Activated CD8-positive, alpha-beta memory T cell treated with anti-CD3 and anti-CD28 coated beads, Interleukin-2, amount 50 U/mL, for 1 hour (primary cell): ENCODE results near the gene KIF22.
"Not testable (repeated sequence)": the region's sequence is repeated elsewhere in the genome, so short reads cannot be mapped to it uniquely, and the experiment has no call there.

ENCODE experiments used
- DNase-seq: peaks from one replicate; pipeline ENCODE4 v3.0.0-alpha.2; 2020; ENCODE audit errors: extremely low read depth

Gene KIF22

DNA sequence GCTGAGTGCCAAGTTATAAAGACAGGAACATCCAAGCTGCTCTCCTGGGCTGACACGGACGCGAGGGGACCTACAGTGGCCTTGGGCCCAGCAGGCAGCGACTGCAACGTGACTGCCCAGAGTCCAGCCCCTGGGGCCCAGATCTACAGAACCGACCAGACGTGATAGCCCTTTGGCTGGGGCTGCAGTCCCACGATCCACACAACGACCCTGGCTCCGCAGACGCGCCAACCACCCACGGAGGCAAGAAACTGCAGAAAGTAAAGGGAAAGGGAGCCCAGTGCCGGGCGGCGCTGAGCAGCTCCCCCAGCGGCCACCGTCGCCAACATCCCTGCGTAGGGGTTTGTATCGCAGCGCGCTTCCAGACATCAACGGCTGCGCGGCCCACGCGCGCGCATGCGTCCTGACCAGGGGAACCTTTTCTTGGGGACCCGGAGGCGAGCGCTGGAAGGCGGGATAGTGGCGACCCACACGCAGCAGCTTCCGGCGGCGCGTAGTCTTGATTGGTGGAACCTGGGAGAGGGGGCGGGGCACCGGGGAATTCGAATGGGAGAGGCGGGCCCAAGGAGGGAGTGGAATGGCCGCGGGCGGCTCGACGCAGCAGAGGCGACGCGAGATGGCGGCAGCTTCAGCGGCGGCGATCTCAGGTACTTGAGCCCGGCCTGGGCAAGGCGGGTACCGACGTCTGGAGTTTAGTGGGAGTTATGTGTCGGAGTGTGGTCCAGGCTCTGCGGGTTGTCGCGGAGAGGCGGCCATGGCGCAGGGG, at the start of gene KIF22:
KIF22 (plus strand) TSS at position 569 of the 766 bp plus-strand sequence; CDS start at position 578, 9 bp downstream.
- DNase-seq = peak; percentile 99

DNA sequence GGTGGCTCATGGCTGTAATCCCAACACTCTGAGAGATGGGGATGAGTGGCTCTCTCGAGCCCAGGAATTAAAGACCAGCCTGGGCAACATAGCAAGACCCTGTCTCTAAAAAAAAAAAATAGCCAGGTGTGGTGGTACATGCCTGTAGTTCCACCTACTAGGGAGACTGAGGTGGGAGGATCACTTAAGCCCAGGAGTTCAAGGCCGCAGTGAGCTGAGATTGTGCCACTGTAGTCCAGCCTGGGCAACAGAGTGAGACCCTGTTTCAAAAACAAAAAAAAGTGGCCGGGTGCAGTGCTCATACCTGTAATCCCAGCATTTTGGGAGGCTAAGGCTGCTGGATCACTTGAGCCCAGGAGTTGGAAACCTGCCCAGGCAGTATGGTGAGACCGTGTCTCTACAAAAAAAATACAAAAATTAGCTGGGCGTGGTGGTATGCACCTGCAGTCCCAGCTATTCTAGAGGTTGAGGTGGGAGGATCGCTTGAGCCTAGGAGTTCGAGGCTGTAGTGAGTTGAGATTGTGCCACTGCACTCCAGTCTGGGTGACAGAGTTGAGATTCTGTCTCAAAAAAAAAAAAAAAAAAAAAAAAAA, 47.8 kb upstream of the KIF22 start:
- no peak for DNase-seq

DNA sequence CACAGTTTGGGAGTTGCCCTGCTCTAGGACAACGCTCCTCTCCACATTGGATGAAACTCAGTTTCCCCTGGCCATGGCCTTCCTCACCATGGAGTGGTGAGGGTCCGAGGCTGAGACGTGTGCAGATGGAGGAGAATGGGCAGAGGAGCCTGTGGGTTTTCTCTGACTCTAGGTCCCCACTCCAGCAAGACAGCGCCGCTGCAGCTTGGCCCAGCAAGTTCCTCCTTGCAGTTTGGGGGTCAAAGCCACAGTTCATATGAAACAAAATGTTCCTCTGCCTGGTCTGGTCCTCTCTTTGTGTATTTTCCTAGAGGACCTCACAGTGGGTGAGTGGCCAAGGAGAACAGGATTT, 47.1 kb upstream of the KIF22 start:
- no peak for DNase-seq

DNA sequence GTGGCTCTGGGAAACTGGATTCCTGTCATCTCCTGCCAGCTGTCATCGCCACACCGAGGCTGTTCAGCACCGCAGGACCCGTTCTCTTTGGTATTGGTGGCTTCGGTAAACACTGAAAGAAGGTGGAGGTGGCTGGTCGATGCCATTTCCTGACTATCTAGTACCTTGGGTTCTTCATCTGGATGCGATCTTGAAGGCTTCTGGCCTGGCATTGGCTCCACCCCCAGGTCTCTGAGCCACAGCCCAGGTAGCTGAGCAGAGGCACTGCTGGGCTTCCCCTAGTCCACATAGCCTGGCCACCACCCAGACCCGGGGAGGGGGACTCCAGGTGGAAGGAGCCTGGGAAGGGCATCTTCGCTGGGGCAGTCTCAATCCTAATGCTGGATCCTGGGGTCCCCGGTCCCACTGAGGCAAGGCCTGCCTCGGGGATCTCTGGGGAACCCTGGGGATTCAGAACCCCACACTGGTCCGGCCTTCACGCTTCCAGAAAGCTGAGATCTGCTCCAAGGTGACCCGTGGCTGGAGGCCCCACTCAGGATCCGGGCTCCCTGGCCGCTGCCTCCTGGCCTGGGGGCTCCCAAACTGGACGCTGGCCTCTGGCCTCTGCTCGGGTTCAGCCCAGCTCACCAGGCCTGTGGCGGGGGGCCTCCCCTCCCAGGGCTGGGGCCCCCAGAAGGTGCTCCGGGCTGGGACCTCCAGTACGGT, 46.6 kb upstream of the KIF22 start:
- no peak for DNase-seq

DNA sequence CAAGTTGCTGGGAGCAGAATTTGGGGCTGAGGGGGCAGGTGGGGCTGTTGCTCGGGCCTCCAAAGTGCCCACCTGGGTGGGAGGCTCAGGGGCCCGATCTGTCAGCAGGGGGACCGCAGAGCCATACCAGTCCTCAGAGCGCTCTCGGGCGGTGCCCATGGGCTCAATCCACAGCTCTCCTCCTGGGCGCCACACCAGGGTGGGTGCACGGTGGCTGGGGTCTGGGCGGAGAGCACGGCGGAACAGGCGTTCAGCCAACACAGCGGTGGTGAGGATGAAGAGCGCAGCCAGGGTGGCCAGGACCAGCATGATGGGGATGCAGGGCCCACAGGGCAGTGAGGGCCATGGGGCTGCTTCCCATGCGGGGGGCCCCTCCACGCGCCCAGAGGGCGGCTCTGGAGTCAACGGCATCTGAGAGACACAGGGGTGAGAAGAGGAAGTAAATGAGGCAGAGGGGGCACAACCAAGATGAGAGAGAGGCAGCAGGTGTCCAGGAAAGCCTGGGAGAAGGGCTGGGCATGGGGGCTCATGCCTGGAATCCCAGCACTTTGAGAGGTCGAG, 45.9 kb upstream of the KIF22 start:
- no peak for DNase-seq

DNA sequence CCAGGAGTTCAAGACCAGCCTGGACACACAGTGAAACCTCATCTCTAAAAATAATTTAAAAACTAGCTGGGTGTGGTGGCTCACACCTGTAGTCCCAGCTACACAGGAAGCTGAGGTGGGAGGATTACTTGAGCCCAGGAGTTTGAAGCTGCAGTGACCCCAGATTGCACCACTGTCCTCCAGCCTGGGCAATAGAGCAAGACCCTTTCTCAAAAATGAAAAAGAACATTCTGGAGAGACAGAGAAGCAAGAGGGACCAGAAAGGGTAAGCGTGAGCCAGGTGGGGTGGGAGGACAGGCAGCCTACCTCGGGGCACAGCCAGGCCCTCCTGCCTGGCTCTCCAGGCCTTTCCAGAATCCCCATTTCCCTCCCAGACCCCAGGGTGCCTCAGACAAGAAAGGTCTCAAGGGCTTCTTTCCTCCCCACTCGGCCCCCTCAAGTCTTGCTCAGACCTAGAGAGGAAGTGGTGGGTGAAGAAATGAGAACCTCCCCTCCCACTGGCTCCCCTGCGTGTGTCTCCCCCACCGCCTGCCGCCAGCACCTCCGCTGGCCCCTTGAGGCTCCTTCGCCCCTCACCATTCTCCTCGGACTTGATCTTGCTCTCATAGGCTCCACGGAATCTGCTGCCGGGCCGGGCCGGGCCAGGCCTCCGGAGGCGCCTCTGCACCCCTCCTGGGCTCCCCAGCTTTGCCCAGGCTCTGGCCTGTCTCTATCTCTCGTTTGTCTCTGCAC, 45.3 kb upstream of the KIF22 start:
- no peak for DNase-seq

DNA sequence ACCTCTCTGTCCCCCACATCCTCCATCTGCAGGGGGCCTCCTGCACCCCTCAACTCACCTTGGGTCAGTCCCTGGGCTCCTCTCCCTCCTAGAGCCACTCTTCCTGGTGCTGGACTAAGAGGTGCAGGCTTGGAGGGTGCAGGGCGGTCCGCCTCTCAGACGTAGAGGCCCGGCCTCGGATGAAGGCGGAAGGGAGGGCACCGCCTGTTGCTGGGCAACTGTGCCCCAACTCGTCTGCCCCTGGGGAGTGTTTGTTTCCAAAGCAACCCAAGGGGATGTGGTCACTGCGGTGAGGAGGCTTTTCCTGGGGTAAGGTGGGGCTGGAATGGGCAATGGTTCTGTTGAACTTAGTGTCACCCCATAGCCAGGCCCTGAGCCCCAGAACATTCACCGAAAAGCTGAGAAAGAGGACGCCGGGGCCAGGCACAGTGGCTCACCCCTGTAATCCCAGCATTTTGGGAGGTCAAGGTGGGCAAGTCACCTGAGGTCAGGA, 44.7 kb upstream of the KIF22 start, which contains the start of gene C16orf54:
C16orf54 (minus strand) TSS at position 138 of the 493 bp plus-strand sequence. CDS start 1,039 bp downstream, outside the sequence.
- peak; percentile 93 for DNase-seq

DNA sequence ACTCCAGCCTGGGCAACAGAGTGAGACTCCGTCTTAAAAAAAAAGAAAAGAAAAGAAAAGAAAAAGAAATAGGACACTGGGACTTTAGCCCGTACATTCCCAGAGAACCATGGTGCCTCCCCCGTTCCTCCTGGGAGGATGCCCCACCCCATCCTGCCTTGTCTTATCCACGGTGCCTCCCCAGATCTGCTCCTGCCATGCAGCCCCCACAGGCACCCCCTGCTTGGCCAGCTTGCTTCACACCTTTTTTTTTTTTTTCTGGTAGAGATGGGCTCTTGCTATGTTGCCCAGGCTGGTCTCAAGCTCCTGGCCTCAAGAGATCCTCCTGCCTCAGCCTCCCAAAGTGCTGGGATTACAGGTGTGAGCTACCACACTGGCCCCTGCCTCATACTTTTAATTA, 44.0 kb upstream of the KIF22 start:
- DNase-seq = not testable (repeated sequence)

DNA sequence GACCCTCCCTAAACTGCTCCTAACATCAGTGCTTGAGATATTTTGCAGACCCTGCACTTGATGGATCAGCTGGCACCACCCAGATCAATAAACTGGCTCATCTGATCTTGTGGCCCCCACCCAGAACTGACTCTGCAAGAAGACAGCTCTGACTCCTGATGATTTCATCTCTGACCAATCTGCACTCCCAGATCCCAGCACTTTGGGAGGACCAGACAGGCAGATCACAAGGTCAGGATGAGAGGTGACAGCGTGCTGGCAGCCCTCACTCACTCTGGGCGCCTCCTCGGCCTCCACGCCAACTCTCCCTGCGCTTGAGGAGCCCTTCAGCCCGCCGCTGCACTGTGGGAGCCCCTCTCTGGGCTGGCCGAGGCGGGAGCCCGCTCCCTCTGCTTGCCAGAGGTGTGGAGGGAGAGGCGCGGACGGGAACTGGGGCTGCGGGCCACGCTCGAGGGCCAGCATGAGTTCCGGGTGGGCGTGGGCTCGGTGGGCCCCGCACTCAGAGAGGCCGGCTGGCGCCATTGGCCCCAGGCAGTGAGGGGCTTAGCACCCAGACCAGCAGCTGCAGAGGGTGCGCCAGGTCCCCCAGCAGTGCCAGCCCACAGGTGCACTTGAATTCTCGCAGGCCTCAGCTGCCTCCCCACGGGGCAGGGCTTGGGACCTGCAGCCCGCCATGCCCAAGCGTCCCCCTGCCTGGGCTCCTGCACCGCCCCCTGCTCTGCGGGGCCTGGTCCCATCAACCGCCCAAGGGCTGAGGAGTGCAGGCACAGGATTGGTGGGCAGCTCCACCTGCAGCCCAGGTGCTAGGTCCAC, 42.4 kb upstream of the KIF22 start:
- no peak for DNase-seq

DNA sequence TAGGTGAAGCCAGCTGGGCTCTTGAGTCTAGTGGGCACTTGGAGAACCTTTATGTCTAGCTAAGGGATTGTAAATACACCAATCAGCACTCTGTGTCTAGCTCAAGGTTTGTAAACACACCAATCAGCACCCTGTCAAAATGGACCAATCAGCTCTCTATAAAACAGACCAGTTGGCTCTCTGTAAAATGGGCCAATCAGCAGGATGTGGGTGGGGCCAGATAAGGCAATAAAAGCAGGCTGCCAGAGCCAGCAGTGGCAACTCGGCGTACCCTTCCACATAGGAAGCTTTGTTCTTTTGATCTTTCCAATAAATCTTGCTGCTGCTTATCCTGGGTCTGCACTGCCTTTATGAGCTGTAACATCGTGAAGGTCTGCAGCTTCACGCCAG, 41.8 kb upstream of the KIF22 start:
- DNase-seq = not testable (repeated sequence)

DNA sequence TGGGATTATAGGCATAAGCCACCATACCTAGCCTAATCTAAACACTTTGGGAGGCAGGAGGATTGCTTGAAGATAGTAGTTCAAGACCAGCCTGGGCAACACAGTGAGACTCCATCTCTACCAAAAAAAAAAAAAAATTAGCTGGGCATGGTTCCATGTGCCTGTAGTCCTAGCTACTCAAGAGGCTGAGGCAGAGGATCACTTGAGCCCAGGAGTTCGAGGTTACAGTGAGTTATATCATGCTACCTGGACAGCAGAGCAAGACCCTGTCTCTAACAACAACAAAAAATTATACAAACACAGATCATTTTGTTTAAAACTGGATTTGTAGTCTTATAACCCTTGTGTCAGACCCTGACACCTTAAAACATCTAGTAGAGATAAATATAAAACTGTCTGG, 37.0 kb upstream of the KIF22 start:
- DNase-seq = no peak

DNA sequence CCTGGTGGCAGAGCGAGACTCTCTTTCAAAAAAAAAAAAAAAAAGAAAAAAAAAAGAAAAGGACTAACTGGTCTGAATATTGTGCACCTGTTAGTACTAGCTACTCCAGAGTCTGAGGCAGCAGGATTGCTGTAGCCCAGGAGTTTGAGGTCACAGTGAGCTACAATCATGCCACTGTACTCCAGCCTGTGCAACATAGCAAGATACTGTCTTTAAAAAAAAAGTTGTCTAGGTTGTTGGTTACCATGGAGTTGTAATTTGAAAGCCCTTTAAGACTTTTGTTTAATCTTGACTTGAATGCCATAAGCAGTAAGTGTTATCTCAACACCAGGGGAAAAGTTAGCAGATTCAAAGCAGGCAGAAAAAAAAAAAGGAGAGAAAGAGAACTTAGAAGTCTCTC, 33.9 kb upstream of the KIF22 start:
- DNase-seq = no peak

DNA sequence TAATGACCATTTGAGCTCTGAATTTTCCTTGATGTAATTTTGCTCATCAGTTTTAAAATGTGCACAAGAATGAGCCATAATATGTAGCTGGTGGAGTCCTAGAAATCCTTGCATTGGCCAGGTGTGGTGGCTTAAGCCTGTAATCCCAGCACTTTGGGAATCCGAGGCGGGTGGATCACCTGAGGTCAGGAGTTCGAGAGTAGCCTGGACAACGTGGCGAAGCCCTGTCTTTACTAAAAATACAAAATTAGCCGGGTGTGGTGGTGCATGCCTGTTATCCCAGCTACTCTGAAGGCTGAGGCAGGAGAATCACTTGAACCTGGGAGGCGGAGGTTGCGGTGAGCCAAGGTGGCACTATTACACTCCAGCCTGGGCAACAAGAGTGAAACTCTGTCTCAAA, 33.5 kb upstream of the KIF22 start:
- not testable (repeated sequence) for DNase-seq

DNA sequence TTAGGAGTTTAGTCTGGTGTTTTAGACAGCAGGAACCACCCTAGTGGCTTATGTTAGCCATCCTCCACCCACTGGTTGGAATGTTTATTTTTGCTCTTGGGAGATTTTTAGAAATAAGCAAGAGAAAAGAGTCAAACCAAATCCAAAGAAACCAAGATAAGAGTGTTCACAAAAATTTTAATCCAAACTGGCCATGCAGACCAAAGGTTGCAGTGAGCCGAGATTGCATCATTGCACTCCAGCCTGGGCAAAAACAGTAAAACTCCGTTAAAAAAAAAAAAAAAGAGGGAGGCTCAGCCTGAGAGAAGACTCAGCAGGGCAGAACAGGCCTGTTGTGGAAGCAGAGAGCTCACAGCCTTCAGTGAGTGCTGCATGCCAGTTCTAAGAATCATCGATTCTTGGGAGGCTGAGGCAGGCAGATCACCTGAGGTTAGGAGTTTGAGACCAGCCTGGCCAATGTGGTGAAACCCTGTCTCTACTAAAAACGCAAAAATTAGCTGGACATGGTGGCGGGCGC, 32.5 kb upstream of the KIF22 start:
- no peak for DNase-seq

DNA sequence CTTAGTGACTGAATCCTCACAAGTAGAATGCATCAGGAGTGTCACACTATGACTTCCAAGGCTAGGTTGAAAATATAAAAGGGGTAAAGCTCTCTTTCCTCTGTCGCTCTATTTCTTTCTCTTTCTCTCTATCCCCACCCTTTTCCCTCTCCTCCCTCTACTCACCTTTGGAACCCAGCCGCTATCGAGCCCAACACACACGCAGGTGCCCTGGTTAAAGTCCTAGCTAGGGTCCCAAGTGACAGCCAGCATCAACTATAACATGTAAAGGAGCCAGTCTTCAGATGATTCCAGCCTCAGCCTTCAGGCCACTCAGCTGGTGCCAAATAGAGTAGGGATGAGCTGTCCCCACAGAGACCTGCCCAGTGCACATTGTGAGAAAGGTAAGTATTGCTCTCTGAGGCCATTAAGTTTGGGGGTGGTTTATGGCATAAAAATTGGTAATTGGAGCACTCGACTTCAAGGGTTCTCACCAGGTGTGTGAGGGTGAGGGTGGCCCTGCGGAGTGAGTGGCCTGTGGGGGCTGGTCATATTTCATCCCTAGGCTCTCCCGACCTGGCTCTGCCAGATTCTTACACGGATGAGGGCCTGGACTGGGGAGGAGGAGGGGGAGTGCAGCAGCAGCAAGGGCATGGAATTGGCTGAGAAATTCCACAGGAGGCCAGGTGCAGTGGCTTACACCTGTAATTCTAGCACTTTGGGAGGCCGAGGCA, 29.8 kb upstream of the KIF22 start:
- no peak for DNase-seq

DNA sequence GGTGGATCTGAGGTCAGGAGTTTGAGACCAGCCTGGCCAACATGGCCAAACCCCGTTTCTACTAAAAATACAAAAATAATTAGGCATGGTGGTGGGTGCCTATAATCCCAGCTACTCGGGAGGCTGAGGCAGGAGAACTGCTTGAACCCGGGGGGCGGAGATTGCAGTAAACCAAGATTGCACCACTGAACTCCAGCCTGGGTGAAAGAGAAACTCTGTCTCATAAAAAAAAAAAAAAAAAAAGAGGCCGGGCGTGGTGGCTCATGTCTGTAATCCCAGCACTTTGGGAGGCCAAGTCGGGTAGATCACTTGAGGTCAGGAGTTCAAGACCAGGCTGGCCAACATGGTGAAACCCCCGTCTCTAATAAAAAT, 29.3 kb upstream of the KIF22 start:
- DNase-seq = not testable (repeated sequence)

DNA sequence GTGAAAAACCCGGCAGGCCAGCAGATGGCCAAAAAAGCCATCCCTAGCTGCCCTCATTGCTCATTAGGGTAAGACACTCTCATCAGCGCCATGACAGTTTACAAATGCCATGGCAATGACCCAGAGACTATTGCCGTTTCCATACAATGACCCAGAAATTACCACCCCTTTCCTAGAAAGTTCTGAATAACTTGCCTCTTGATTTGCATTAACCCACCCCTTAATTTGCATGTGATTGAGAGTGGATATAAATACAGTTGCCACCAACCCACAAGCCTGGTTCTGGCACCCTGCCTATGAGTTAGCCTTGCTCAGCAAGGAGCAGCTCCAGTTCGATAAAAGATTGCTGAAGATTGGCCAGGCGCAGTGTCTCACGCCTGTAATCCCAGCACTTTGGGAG, 28.7 kb upstream of the KIF22 start:
- DNase-seq = no peak

DNA sequence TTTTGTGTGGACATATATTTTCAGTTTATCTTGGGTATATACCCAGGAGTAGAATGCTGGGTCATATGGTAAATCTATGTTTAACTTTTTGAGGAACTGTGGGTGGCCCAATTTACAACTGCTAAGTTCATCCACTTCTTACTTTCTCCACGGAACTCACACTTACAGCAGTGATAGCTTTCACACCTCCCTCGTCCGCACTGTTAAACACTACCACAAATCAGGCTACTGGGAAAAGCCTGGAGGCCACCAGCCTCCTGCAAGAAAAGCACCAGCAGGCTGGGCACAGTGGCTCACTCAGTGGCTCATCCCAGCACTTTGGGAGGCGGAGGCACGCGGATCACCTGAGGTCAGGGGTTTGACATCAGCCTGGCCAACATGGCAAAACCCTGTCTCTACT, 27.2 kb upstream of the KIF22 start:
- no peak for DNase-seq

DNA sequence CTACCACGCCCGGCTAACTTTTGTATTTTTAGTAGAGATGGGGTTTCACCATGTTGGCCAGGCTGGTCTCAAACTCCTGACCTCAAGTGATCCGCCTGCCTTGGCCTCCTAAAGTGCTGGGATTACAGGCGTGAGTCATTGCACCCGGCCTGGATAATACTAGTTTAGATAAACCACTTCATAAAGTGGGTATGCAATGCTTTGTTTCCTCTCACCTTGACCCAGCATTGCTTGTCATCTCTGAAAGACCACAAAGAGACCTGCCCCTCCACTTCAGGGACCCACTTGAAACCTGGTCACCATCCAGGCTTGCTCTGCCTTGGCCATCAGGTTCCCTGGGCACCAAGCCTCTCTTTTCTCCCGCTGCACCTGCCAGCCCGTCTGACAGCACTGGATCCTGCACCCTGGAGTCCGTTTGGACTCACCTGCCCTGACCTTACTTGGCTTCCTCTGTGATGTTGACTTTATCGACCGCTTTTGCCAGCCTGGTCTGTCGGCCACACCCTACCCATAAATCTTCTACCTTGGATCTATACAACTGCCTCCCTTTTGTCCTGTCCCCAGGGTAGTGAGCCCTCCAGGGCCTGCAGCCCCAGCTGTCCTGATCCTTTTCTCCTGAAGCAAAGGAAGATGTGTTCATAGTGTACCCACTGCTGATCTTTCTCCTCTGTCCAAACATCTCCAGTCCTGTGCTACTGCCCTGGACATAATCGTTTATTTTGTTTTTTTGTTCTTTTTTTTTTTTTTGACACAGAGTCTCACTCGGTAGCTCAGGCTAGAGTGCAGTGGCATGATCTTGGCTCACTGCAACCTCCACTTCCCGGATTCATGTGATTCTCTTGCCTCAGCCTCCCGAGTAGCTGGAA, 25.2 kb upstream of the KIF22 start:
- DNase-seq = no peak
